H1 (cell line): ENCODE results near the gene RALGDS. TPM values are rescaled to one million over a fixed set of nuclear protein-coding genes. Genes with fewer than 3 reads are reported as not detected.

ENCODE experiments used
- CTCF ChIA-PET: fragments of 300-600 bp; sonication (Branson Sonifier 250); formaldehyde crosslinking; loops from one replicate; lab custom pipeline; 2021; ENCODE audit not compliant: partially characterized antibody; lab: Charles Lee
- POLR2A ChIA-PET: fragments of 300-600 bp; sonication (Branson Sonifier 250); formaldehyde crosslinking; loops from one replicate; lab custom pipeline; 2021; ENCODE audit warnings: inconsistent platforms; ENCODE audit not compliant: partially characterized antibody; lab: Charles Lee
- DNase-seq, 2 experiments: peaks; one replicate each; pipeline versions ENCODE4 v3.0.0 to v3.0.0-alpha.2; 2010 to 2022; ENCODE audit warnings: low spot score in 2 of 2, low read depth in 1 of 2, mixed read lengths in 1 of 2
- FAIRE-seq: peaks from 2 replicates; lab custom pipeline; 2011; peaks lifted over from hg19 to GRCh38; lab: Jason Lieb, UNC
- H2AFZ ChIP-seq: 2 replicates; pipeline ENCODE4 v1.8.1; 2012; ENCODE audit warnings: low read length, inconsistent platforms
- H2AK5ac ChIP-seq: 2 replicates; pipeline ENCODE4 v1.6.1; 2013; ENCODE audit warnings: low read depth, low read length
- H2BK120ac ChIP-seq: replicated peaks from 2 replicates; pipeline ENCODE3; 2013; ENCODE audit warnings: low read depth, low read length, inconsistent platforms
- H2BK12ac ChIP-seq: 2 replicates; pipeline ENCODE4 v1.6.1; 2013; ENCODE audit warnings: low read depth, low read length
- H2BK15ac ChIP-seq: 2 replicates; pipeline ENCODE4 v1.6.1; 2013; ENCODE audit warnings: low read length
- H2BK20ac ChIP-seq: 2 replicates; pipeline ENCODE4 v1.6.1; 2013; ENCODE audit warnings: low read length
- H2BK5ac ChIP-seq: 2 replicates; pipeline ENCODE4 v1.6.1; 2013; ENCODE audit warnings: low read depth, low read length
- H3K14ac ChIP-seq: 2 replicates; pipeline ENCODE4 v1.6.1; 2013; ENCODE audit warnings: inconsistent platforms; ENCODE audit not compliant: insufficient read length
- H3K18ac ChIP-seq: 2 replicates; pipeline ENCODE4 v1.6.1; 2013; ENCODE audit warnings: low read length; ENCODE audit errors: extremely low read depth
- H3K23ac ChIP-seq: 2 replicates; pipeline ENCODE4 v1.6.1; 2013; ENCODE audit warnings: inconsistent platforms; ENCODE audit not compliant: insufficient read length
- H3K23me2 ChIP-seq: 2 replicates; pipeline ENCODE4 v1.6.1; 2013; ENCODE audit warnings: low read depth, low read length
- H3K27ac ChIP-seq: 2 replicates; pipeline ENCODE4 v1.6.1; 2011; ENCODE audit warnings: low read depth, low read length, inconsistent platforms
- H3K27me3 ChIP-seq, 4 experiments: replicated peaks in 1 of 4; 1 replicate in 1 of 4; 2 replicates in 3 of 4; pipeline versions ENCODE4 v1.6.1 to v1.8.1; 2011 to 2013; ENCODE audit warnings: low read length in 3 of 4, mild to moderate bottlenecking in 3 of 4, inconsistent platforms in 2 of 4, mixed read lengths in 2 of 4, moderate library complexity in 1 of 4; ENCODE audit not compliant: control insufficient read depth in 3 of 4, insufficient read depth in 3 of 4; ENCODE audit errors: extremely low read depth in 1 of 4
- H3K36me3 ChIP-seq, 4 experiments: 2 replicates each; pipeline versions ENCODE4 v1.6.1 to v1.8.1; 2011 to 2013; ENCODE audit warnings: mild to moderate bottlenecking in 4 of 4, low read length in 3 of 4, moderate library complexity in 2 of 4, control low read depth in 1 of 4, inconsistent platforms in 1 of 4; ENCODE audit not compliant: insufficient read depth in 4 of 4, control insufficient read depth in 2 of 4
- H3K4ac ChIP-seq: replicated peaks from 2 replicates; pipeline ENCODE3; 2013; ENCODE audit warnings: low read length, low read depth, mixed read lengths, inconsistent platforms; ENCODE audit not compliant: insufficient read length
- H3K4me1 ChIP-seq, 4 experiments: replicated peaks in 1 of 4; 1 replicate in 1 of 4; 2 replicates in 3 of 4; pipeline versions ENCODE4 v1.6.1 to v1.8.1; 2011 to 2013; ENCODE audit warnings: low read length in 3 of 4, inconsistent platforms in 2 of 4, mixed read lengths in 1 of 4; ENCODE audit not compliant: insufficient read depth in 4 of 4, control insufficient read depth in 3 of 4
- H3K4me2 ChIP-seq, 2 experiments: 2 replicates each; pipeline versions ENCODE4 v1.6.1 to v1.8.1; 2011 to 2013; ENCODE audit warnings: low read depth in 2 of 2, low read length in 2 of 2, control low read depth in 1 of 2, inconsistent platforms in 1 of 2, mild to moderate bottlenecking in 1 of 2; ENCODE audit not compliant: insufficient read depth in 1 of 2
- H3K4me3 ChIP-seq, 4 experiments: fragments of 200-600, 300-600 bp in 1 of 4; sonication (generic), shearing (Covaris generic), sonication (Bioruptor Twin) in 1 of 4; 2 replicates each; pipeline versions ENCODE4 v1.5.1 to v1.8.1; 2011 to 2016; ENCODE audit warnings: low read length in 4 of 4, low read depth in 3 of 4, control low read depth in 2 of 4, inconsistent platforms in 2 of 4, mild to moderate bottlenecking in 2 of 4, mixed read lengths in 1 of 4, moderate library complexity in 1 of 4; ENCODE audit not compliant: insufficient read depth in 2 of 4; ENCODE audit errors: extremely low read depth in 1 of 4
- H3K56ac ChIP-seq: replicated peaks from 2 replicates; pipeline ENCODE3; 2013; ENCODE audit warnings: low read depth, mild to moderate bottlenecking, mixed read lengths, low read length, inconsistent platforms; ENCODE audit not compliant: insufficient read length
- H3K79me1 ChIP-seq: 2 replicates; pipeline ENCODE4 v1.6.1; 2013; ENCODE audit warnings: low read depth, low read length, control low read depth
- H3K79me2 ChIP-seq, 2 experiments: 2 replicates each; pipeline versions ENCODE4 v1.6.1 to v1.8.1; 2012 to 2013; ENCODE audit warnings: low read length in 2 of 2, mild to moderate bottlenecking in 2 of 2, inconsistent platforms in 1 of 2; ENCODE audit not compliant: insufficient read depth in 2 of 2, control insufficient read depth in 1 of 2
- H3K9ac ChIP-seq, 4 experiments: replicated peaks in 1 of 4; 1 replicate in 1 of 4; 2 replicates in 3 of 4; pipeline versions ENCODE4 v1.6.1 to v1.8.1; 2011 to 2013; ENCODE audit warnings: low read depth in 3 of 4, low read length in 3 of 4, control low read depth in 2 of 4, mild to moderate bottlenecking in 2 of 4, moderate library complexity in 2 of 4, inconsistent platforms in 1 of 4; ENCODE audit errors: extremely low read depth in 1 of 4
- H3K9me3 ChIP-seq, 2 experiments: 2 replicates each; pipeline versions ENCODE4 v1.6.1 to v1.8.1; 2012 to 2013; ENCODE audit warnings: mild to moderate bottlenecking in 2 of 2, moderate library complexity in 2 of 2, control low read depth in 1 of 2, inconsistent platforms in 1 of 2, low read depth in 1 of 2, low read length in 1 of 2, mixed read lengths in 1 of 2; ENCODE audit not compliant: insufficient read depth in 2 of 2
- H4K20me1 ChIP-seq, 2 experiments: replicated peaks in 1 of 2; 2 replicates each; pipeline versions ENCODE3 to v1.8.1; 2011 to 2013; ENCODE audit warnings: inconsistent platforms in 2 of 2, low read length in 2 of 2, mild to moderate bottlenecking in 1 of 2; ENCODE audit not compliant: insufficient read depth in 2 of 2, control insufficient read depth in 1 of 2
- H4K5ac ChIP-seq: 2 replicates; pipeline ENCODE4 v1.6.1; 2013; ENCODE audit warnings: low read length, low read depth, mixed read lengths, inconsistent platforms; ENCODE audit not compliant: insufficient read length
- H4K8ac ChIP-seq: 2 replicates; pipeline ENCODE4 v1.8.0; 2013; ENCODE audit warnings: mild to moderate bottlenecking, moderate library complexity, low read length, inconsistent platforms; ENCODE audit not compliant: insufficient read depth; ENCODE audit errors: extremely low read depth
- H4K91ac ChIP-seq: replicated peaks from 2 replicates; pipeline ENCODE3; 2013; ENCODE audit warnings: low read length, mixed read lengths, inconsistent platforms; ENCODE audit not compliant: insufficient read length
- CBX5 ChIP-seq: fragments of 300-800, 300-1000 bp; sonication (generic); IDR thresholded peaks from 2 replicates; pipeline ENCODE4 v1.7.1; 2016; ENCODE audit warnings: antibody characterized with exemption, low read length, low read depth
- JUN ChIP-seq: IDR thresholded peaks from 2 replicates; pipeline ENCODE4 v1.6.1; 2011; ENCODE audit warnings: low read depth, mild to moderate bottlenecking, improper control_type of control experiment, low read length
- RAD21 ChIP-seq, 2 experiments: IDR thresholded peaks in 1 of 2; conservative IDR thresholded peaks in 1 of 2; 2 replicates each; pipeline ENCODE4 v1.6.1; 2011; ENCODE audit warnings: low read depth in 2 of 2, low read length in 2 of 2, improper control_type of control experiment in 1 of 2, inconsistent platforms in 1 of 2, mild to moderate bottlenecking in 1 of 2, moderate library complexity in 1 of 2
- RBBP5 ChIP-seq: IDR thresholded peaks from 2 replicates; pipeline ENCODE4 v1.7.1; 2012; ENCODE audit warnings: low read depth, mild to moderate bottlenecking, inconsistent platforms, low read length, moderate library complexity, borderline replicate concordance
- RXRA ChIP-seq: IDR thresholded peaks from 2 replicates; pipeline ENCODE4 v1.6.1; 2011; ENCODE audit warnings: low read depth, mild to moderate bottlenecking, low read length, moderate library complexity; ENCODE audit not compliant: insufficient read depth
- SP2 ChIP-seq: IDR thresholded peaks from 2 replicates; pipeline ENCODE4 v1.6.1; 2012; ENCODE audit warnings: mild to moderate bottlenecking, low read length, inconsistent platforms
- SRF ChIP-seq: IDR thresholded peaks from 2 replicates; pipeline ENCODE4 v1.6.1; 2011; ENCODE audit warnings: mild to moderate bottlenecking, low read depth, low read length, moderate library complexity
- TCF12 ChIP-seq: IDR thresholded peaks from 2 replicates; pipeline ENCODE4 v1.6.1; 2011; ENCODE audit warnings: low read depth, mild to moderate bottlenecking, low read length
- YY1 ChIP-seq: IDR thresholded peaks from 2 replicates; pipeline ENCODE4 v1.6.1; 2011; ENCODE audit warnings: low read depth, mild to moderate bottlenecking, low read length
- WGBS, 2 experiments: shearing (Covaris generic) in 1 of 2; methylation state at CpG; one replicate each; pipeline versions ENCODE4 v1.1.6 to v1.1.7; 2013 to 2015; ENCODE audit warnings: low lambda C conversion rate in 2 of 2, mixed read lengths in 2 of 2, inconsistent platforms in 1 of 2, low coverage in 1 of 2, missing lambda C conversion rate in 1 of 2; ENCODE audit not compliant: insufficient replicate concordance in 2 of 2, insufficient coverage in 1 of 2, insufficient read length in 1 of 2; ENCODE audit errors: extremely low coverage in 1 of 2, missing lambda C conversion rate in 1 of 2; 5-methylcytosine and 5-hydroxymethylcytosine counted together
- polyA plus RNA-seq, 7 experiments: library from polyadenylated mRNA; depleted of rRNA in 3 of 7; stranded (reverse) in 5 of 7; unstranded in 2 of 7; fragments of >200 nt in 5 of 7; fragments of 200-250 nt in 2 of 7; gene quantifications; 1 replicate in 5 of 7; 2 replicates in 1 of 7; 4 replicates in 1 of 7; pipeline versions ENCODE4 v1.2.1 to v1.2.3, GENCODE V29; 2011 to 2013; ENCODE audit warnings: missing spikeins in 2 of 7, mixed read lengths in 2 of 7
- total RNA-seq: library from RNA; stranded (reverse); fragmentation: NEBNext Ultra II Directional; extraction: Animal tissue kit (Norgen Biotek cat#: 25700); gene quantifications from 2 replicates; pipeline ENCODE4 v1.2.1, GENCODE V29; 2021

RALGDS gene
- total and polyA plus RNA-seq, 2 of the 8 experiments (the other 6 are each of a cell fraction or from before 2014, with no cell fraction given): 14.5 to 25.5 TPM

DNA sequence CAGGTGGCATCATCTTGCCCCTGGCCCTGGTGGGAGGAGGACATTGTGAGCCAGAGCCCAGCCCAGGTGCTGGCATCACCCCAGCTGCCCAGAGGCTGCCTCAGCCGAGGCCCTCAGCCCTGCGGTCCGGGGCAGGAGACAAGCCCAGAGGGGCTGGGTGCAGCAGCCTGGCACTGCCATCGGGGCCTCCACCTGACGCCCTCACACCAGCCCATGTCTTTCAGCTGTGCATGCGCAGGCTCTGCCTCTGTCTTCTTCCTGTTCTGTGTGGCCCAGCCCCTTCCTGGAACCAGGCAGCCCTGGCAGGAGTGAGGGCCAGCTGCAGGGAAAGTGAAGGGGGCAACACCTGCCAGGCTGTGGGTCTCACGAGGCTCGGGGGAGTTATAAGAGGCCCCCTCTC lies 64.0 kb downstream of the RALGDS start:
- CTCF ChIA-PET: interaction anchor here (1.2 to 1.8 kb wide), 2 partner anchors 16 to 45 kb away, joined by 5 to 6 read pairs; no protein-coding TSS in a partner anchor
- WGBS, 2 experiments: 90% methylated on average over 8 of the region's 8 CpGs; no CpG with 5 or more reads in 1 of the 2 experiments

More for the DNA sequence above, 64.0 kb downstream of the RALGDS start:
- no peak overlapping the region for H2BK12ac ChIP-seq
- no peak overlapping the region for H3K4ac ChIP-seq
- no peak for DNase-seq
- no peak overlapping the region for H2BK120ac ChIP-seq
- H3K23ac ChIP-seq: no peak overlapping the region
- H3K79me1 ChIP-seq: 0 out of 2 replicates have a peak, but pooled peaks cover 2% of the 10 kb centered on the region
- H3K79me2 ChIP-seq: no peaks in the 10 kb centered on the region
- no peaks in the 10 kb centered on the region for H3K27me3 ChIP-seq
- no peak overlapping the region for H4K91ac ChIP-seq
- no peak overlapping the region for H4K5ac ChIP-seq
- no peak overlapping the region for H2AK5ac ChIP-seq
- H3K9me3 ChIP-seq: no peaks in the 10 kb centered on the region
- POLR2A ChIA-PET: interaction anchor here (1.2 kb wide), 1 partner anchor 10 kb away, joined by 4 read pairs; no protein-coding TSS in a partner anchor
- no peak for FAIRE-seq
- H2BK15ac ChIP-seq: no peak overlapping the region
- H3K14ac ChIP-seq: no peak overlapping the region
- no peak overlapping the region for H3K9ac ChIP-seq
- H3K27ac ChIP-seq: no peak overlapping the region
- no peak overlapping the region for H3K4me2 ChIP-seq
- H2BK20ac ChIP-seq: no peak overlapping the region
- no peaks in the 10 kb centered on the region for H3K23me2 ChIP-seq
- TF ChIP-seq YY1 (no peak), SP2 (no peak), SRF (no peak), CBX5 (no peak), RAD21 (IDR thresholded peaks at IDR 0.05 in 1 of 2, conservative IDR thresholded peaks at IDR 0.05 in 1 of 2; ENCODE audit: low read depth in 2 of 2, low read length in 2 of 2) (no peak), RXRA (no peak), JUN (no peak), RBBP5 (no peak), TCF12 (no peak)
- no peak overlapping the region for H2AFZ ChIP-seq
- H2BK5ac ChIP-seq: no peak overlapping the region
- H3K56ac ChIP-seq: no peak overlapping the region
- peaks cover 15 to 43% (median 29%) of the 10 kb centered on the region in 4 experiments; a peak in 7 of 8 replicates for H3K36me3 ChIP-seq
- H4K20me1 ChIP-seq: peaks cover 0 to 6% of the 10 kb centered on the region in 2 experiments
- H3K4me1 ChIP-seq: peaks cover 6 to 23% (median 13%) of the 10 kb centered on the region in 4 experiments
- no peak overlapping the region for H3K18ac ChIP-seq
- no peak overlapping the region for H4K8ac ChIP-seq
- H3K4me3 ChIP-seq: no peak overlapping the region
